Neutrophil (primary cell): ENCODE results near the gene SIDT1.

Experiments
- H3K27ac ChIP-seq: fragments of 200-600 bp; sonication (generic); 2 replicates; pipeline ENCODE4 v1.5.1; 2016; ENCODE audit warnings: mild to moderate bottlenecking, moderate library complexity
- H3K27me3 ChIP-seq: fragments of 200-600 bp; sonication (generic); 2 replicates; pipeline ENCODE4 v1.6.0; 2016; ENCODE audit warnings: mild to moderate bottlenecking
- H3K36me3 ChIP-seq: fragments of 200-600 bp; sonication (generic); 2 replicates; pipeline ENCODE4 v1.5.1; 2017
- H3K4me1 ChIP-seq, 2 experiments: fragments of 200-600 bp in 1 of 2; sonication (generic) in 1 of 2; 1 replicate in 1 of 2; 2 replicates in 1 of 2; pipeline versions ENCODE4 v1.5.1 to v1.6.1; 2013 to 2016; ENCODE audit warnings: low read depth in 1 of 2, low read length in 1 of 2, mild to moderate bottlenecking in 1 of 2, moderate library complexity in 1 of 2; ENCODE audit not compliant: control insufficient read depth in 1 of 2, insufficient read depth in 1 of 2
- H3K4me3 ChIP-seq, 2 experiments: fragments of 200-600 bp in 1 of 2; sonication (generic) in 1 of 2; 1 replicate in 1 of 2; 2 replicates in 1 of 2; pipeline ENCODE4 v1.5.1; 2013 to 2016; ENCODE audit warnings: low read depth in 1 of 2, low read length in 1 of 2, mild to moderate bottlenecking in 1 of 2, moderate library complexity in 1 of 2
- H3K9me3 ChIP-seq: fragments of 200-600 bp; sonication (generic); 2 replicates; pipeline ENCODE4 v1.5.1; 2016
- CTCF ChIP-seq: fragments of 200-600 bp; sonication (generic); IDR thresholded peaks from 2 replicates; pipeline ENCODE4 v1.5.1; 2016; ENCODE audit warnings: antibody characterized with exemption

SIDT1 gene

GRCh38 chr3:113560831-113561623, 28.7 kb downstream of the SIDT1 start:
- Histone ChIP-seq H3K36me3 (no peaks in the 10 kb centered on the region), H3K4me1 (no peaks in the 10 kb centered on the region), H3K4me3 (no peak overlapping the region), H3K27me3 (no peaks in the 10 kb centered on the region), H3K9me3 (no peaks in the 10 kb centered on the region), H3K27ac (no peak overlapping the region)
- no peak for TF ChIP-seq CTCF

GRCh38 chr3:113565555-113565954, 33.2 kb downstream of the SIDT1 start:
- no peak for TF ChIP-seq CTCF
- H3K27me3 ChIP-seq, result no peaks in the 10 kb centered on the region

GRCh38 chr3:113570158-113570557, 37.8 kb downstream of the SIDT1 start:
- Histone ChIP-seq H3K4me1 (no peaks in the 10 kb centered on the region), H3K36me3 (no peaks in the 10 kb centered on the region), H3K27me3 (no peaks in the 10 kb centered on the region), H3K4me3 (no peak overlapping the region), H3K9me3 (no peaks in the 10 kb centered on the region), H3K27ac (no peak overlapping the region)
- TF ChIP-seq CTCF, result no peak

More at GRCh38 chr3:113565555-113565954, 33.2 kb downstream of the SIDT1 start:
- Histone ChIP-seq H3K27ac (no peak overlapping the region), H3K9me3 (no peaks in the 10 kb centered on the region), H3K36me3 (no peaks in the 10 kb centered on the region), H3K4me1 (no peaks in the 10 kb centered on the region), H3K4me3 (no peak overlapping the region)

- H3K27me3 ChIP-seq, result no peaks in the 10 kb centered on the region
- H3K36me3 ChIP-seq, result no peaks in the 10 kb centered on the region
- no peak overlapping the region for H3K4me3 ChIP-seq
- TF ChIP-seq CTCF, result no peak
- no peaks in the 10 kb centered on the region for H3K9me3 ChIP-seq
- no peak overlapping the region for H3K27ac ChIP-seq
- H3K4me1 ChIP-seq, result no peaks in the 10 kb centered on the region
Measured at GRCh38 chr3:113571360-113571759, 39.0 kb downstream of the SIDT1 start.

GRCh38 chr3:113573728-113574127, 41.4 kb downstream of the SIDT1 start:
- Histone ChIP-seq H3K36me3 (no peaks in the 10 kb centered on the region), H3K4me1 (no peaks in the 10 kb centered on the region), H3K9me3 (no peaks in the 10 kb centered on the region), H3K27me3 (no peaks in the 10 kb centered on the region), H3K27ac (no peak overlapping the region), H3K4me3 (no peak overlapping the region)
- no peak for TF ChIP-seq CTCF
